ENCODE results near the gene STAB1. TPM values are rescaled to one million over a fixed set of nuclear protein-coding genes. Genes with fewer than 3 reads are reported as not detected.
A peak's percentile ranks its signal among the peaks of the same experiment; 100 is the strongest.

STAB1 gene
- total RNA-seq, 3 donors from 2014 or later: 47.7 to 149 (median 55.4) TPM

DNA sequence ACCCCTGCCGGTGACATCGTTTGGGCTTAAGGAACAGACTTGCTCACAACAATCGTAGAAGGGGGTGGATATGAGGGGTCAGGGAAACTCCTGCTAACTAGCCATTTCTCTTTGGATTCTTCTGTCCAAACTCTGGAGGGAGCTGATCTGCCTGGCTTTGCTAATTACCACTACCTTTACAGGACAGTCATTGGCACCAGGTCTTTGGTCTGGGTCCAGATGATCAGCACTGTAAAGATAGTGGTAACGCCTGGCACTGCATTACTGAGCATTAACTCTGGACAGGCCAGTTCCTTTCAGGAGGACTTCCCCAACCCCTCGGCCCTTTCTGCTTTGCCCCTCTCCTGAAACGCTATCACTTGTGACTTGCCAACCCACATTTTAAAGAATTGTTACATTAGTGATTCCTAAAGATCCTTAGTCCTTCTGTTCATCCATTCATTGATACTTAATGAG lies 42.1 kb downstream of the STAB1 start:
- TF ChIP-seq POLR2AphosphoS5 (IDR thresholded peaks at IDR 0.05) (no peak), POLR2A (IDR thresholded peaks at IDR 0.05) (no peak)
- TF ChIP-seq, protein P1, sequence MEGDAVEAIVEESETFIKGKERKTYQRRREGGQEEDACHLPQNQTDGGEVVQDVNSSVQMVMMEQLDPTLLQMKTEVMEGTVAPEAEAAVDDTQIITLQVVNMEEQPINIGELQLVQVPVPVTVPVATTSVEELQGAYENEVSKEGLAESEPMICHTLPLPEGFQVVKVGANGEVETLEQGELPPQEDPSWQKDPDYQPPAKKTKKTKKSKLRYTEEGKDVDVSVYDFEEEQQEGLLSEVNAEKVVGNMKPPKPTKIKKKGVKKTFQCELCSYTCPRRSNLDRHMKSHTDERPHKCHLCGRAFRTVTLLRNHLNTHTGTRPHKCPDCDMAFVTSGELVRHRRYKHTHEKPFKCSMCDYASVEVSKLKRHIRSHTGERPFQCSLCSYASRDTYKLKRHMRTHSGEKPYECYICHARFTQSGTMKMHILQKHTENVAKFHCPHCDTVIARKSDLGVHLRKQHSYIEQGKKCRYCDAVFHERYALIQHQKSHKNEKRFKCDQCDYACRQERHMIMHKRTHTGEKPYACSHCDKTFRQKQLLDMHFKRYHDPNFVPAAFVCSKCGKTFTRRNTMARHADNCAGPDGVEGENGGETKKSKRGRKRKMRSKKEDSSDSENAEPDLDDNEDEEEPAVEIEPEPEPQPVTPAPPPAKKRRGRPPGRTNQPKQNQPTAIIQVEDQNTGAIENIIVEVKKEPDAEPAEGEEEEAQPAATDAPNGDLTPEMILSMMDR (IDR thresholded peaks at IDR 0.05): no peak
- Histone ChIP-seq H3K27ac (peak overlapping the region; percentile 87 to 89), H3K27me3 (no peaks in the 10 kb centered on the region), H3K4me3 (peak overlapping the region; percentile 66 to 76 (median 69)), H3K9me3 (no peaks in the 10 kb centered on the region), H3K4me1 (peaks cover 15 to 16% of the 10 kb centered on the region in 2 donors), H3K36me3 (no peaks in the 10 kb centered on the region)
- intact Hi-C loops (cut with DNase I; ENCODE audit: low total_unique reads): loop anchor here (10.0 kb wide), 2 partner anchors 62 to 168 kb away; partner anchors contain the start of genes GLT8D1 and SPCS1
- peak in 1 of 2 donors; percentile 18 for DNase-seq (ENCODE audit: low spot score in 2 of 2)

DNA sequence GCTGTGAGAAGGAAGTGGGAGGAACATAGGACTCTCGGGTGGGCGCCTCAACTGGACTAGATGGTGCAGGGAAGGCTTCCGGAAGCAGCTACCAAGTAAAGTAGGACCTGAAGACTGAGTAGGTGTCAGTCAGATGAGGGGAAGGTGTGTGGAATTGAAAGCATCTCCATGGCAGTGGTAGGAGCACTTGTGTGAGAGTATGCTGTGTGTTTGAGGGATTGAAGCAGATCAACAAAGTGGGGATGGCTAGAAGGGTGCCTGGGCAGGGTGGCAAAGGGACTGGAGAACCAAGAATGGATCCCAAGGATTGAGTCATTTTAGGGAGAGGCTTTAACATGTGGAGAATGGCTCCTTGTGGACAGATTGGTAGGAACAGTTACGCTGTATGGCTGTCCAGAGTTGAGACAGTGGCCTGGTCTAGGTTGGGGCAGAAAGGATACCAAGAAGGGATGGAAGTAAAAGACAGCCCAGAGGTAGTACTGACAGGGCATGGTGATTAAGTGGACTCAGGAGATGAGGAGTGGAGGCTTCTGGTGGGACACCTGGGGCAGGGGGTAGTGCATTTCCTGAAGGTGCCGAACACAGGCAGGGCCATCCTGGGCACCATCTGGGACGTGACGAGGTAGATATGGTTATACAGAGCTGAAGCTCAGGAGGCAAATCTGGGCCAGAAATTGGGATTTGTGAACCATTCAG lies 42.7 kb downstream of the STAB1 start:
- Histone ChIP-seq H3K27ac (peak overlapping the region; percentile 87 to 89), H3K9me3 (no peaks in the 10 kb centered on the region), H3K4me1 (peaks cover 10 to 16% of the 10 kb centered on the region in 2 donors), H3K27me3 (no peaks in the 10 kb centered on the region), H3K36me3 (no peaks in the 10 kb centered on the region), H3K4me3 (peak overlapping the region; percentile 66 to 76 (median 69))
- no peak for DNase-seq (ENCODE audit: low spot score in 2 of 2)
- intact Hi-C loops (cut with DNase I; ENCODE audit: low total_unique reads): loop anchor here (10.0 kb wide), 2 partner anchors 63 to 167 kb away; partner anchors contain the start of genes GLT8D1 and SPCS1
- TF ChIP-seq POLR2A (IDR thresholded peaks at IDR 0.05) (no peak), POLR2AphosphoS5 (IDR thresholded peaks at IDR 0.05) (no peak)
- TF ChIP-seq, protein P1 (IDR thresholded peaks at IDR 0.05): no peak

DNA sequence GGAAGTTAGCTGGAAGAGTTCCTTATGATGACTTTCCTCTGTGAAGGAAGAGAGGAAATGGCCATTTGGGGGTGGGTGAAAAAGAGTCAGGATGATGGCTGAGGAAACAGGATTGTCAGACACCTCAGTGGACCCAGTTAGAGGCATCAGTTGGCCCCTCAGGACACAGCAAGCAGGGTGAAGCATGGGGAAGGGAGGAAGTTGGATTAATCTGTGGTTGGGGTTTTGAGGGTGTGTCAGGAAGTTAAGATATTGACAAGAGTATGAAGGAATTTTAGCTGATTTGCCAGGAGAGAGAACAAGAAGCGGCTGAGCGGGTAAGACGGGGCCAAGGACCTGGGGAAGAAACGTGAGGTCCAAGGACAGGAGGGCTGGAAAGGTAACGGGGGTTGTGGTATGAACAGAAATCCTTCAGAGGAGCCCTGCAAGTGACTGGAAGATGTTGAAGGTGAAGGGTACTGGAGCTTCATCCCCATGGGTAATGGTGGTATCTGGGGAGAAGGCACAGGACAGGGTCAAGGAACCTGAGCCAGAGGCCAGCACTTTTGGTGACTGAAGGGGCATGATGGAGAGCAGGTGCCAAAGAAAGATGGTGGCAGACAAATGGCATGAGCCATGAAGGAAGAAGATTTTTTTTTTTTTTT lies 44.0 kb downstream of the STAB1 start:
- peaks cover 9 to 11% of the 10 kb centered on the region in 2 donors for H3K4me1 ChIP-seq
- DNase-seq (ENCODE audit: low spot score in 2 of 2): no peak

DNA sequence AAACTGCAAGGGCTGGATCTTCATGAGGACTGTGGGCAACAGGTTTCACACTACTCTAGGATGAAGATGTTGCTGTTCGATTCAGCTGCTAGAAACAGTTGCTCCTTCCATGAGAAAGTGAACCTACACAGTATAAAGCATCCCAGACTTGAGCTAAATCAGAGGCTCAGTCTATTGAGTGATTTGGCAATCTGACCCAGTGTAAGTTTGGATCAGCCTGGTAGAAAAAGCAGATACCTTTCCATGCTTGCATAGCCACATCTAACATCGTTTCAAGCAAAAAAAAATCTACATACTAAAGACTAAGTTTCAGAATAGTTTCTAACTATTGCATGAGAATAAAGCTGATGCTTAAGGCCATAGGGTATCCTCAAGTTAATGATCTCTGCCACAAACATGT lies 45.9 kb downstream of the STAB1 start:
- Histone ChIP-seq H3K4me3 (no peak overlapping the region), H3K9me3 (no peaks in the 10 kb centered on the region), H3K27me3 (no peaks in the 10 kb centered on the region), H3K27ac (no peak overlapping the region), H3K36me3 (no peaks in the 10 kb centered on the region), H3K4me1 (peaks cover 9% of the 10 kb centered on the region in 2 donors)
- no peak for TF ChIP-seq POLR2A (IDR thresholded peaks at IDR 0.05)
- no peak for TF ChIP-seq POLR2AphosphoS5 (IDR thresholded peaks at IDR 0.05)
- TF ChIP-seq, protein P1 (IDR thresholded peaks at IDR 0.05): no peak
- no peak for DNase-seq (ENCODE audit: low spot score in 2 of 2)
- intact Hi-C loops (cut with DNase I; ENCODE audit: low total_unique reads): no loop called here

More for the DNA sequence above, 44.0 kb downstream of the STAB1 start:
- Histone ChIP-seq H3K9me3 (no peaks in the 10 kb centered on the region), H3K27me3 (no peaks in the 10 kb centered on the region), H3K36me3 (no peaks in the 10 kb centered on the region), H3K4me3 (no peak overlapping the region), H3K27ac (peak overlapping the region in 1 of 2 donors; percentile 33)
- intact Hi-C loops (cut with DNase I; ENCODE audit: low total_unique reads): loop anchor here (10.0 kb wide), 2 partner anchors 64 to 166 kb away; partner anchors contain the start of genes GLT8D1 and SPCS1
- no peak for TF ChIP-seq POLR2AphosphoS5 (IDR thresholded peaks at IDR 0.05)
- no peak for TF ChIP-seq POLR2A (IDR thresholded peaks at IDR 0.05)
- TF ChIP-seq, protein P1 (IDR thresholded peaks at IDR 0.05): no peak

DNA sequence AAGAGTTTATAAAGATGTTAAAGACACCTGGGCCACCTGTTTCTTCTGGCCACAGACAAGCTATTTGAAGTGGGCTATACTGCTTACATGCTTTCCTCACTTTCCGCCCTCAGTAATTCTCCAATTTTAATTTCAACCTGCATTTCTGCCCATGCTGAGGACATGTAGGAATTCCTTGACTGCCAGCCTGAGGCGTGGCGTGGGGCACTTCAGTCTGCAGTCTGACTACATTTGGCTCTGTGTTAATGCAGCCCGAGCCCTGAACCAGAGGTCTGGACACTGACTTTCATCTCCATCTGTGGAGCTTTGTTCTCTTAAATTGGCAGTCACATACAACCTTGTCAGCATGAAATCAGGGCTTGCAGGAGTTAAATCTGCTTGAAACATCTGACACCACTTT lies 49.8 kb downstream of the STAB1 start:
- H3K27ac ChIP-seq: no peak overlapping the region
- intact Hi-C loops (cut with DNase I; ENCODE audit: low total_unique reads): no loop called here
- no peaks in the 10 kb centered on the region for H3K36me3 ChIP-seq
- no peaks in the 10 kb centered on the region for H3K27me3 ChIP-seq
- no peak overlapping the region for H3K4me3 ChIP-seq
- TF ChIP-seq, protein P1 (IDR thresholded peaks at IDR 0.05): no peak
- TF ChIP-seq POLR2A (IDR thresholded peaks at IDR 0.05) (no peak), POLR2AphosphoS5 (IDR thresholded peaks at IDR 0.05) (no peak)
- H3K9me3 ChIP-seq: no peaks in the 10 kb centered on the region
- DNase-seq (ENCODE audit: low spot score in 2 of 2): no peak
- no peaks in the 10 kb centered on the region for H3K4me1 ChIP-seq

All from breast epithelium (tissue), 4 donors.